ENCODE results near the gene CAMSAP2. TPM values are rescaled to one million over a fixed set of nuclear protein-coding genes. Genes with fewer than 3 reads are reported as not detected.

The CAMSAP2 gene
- total and polyA plus RNA-seq, 2 of the 8 experiments (the other 6 are each of a cell fraction or from before 2014, with no cell fraction given), result 4.2 to 27.6 TPM

Other genes starting within 250 kb of the CAMSAP2 start
- 22.5 and 23.3 TPM in 2 replicates for gene KIF14, start 118.1 kb upstream of the CAMSAP2 start, total RNA-seq (2021; fragmentation: NEBNext Ultra II Directional; extraction: Animal tissue kit (Norgen Biotek cat#: 25700))
- 1.8 and 2.6 TPM in 2 replicates for gene KIF14, start 118.1 kb upstream of the CAMSAP2 start, polyA plus RNA-seq (2011; rRNA removed)
- 17.7 and 19.4 TPM in 2 replicates for gene DDX59, start 69.0 kb upstream of the CAMSAP2 start, total RNA-seq (2021; fragmentation: NEBNext Ultra II Directional; extraction: Animal tissue kit (Norgen Biotek cat#: 25700))
- gene DDX59, start 69.0 kb upstream of the CAMSAP2 start, polyA plus RNA-seq (2011; rRNA removed), result 5.0 and 8.3 TPM in 2 replicates
- not detected in 2 replicates for gene GPR25, start 134.1 kb downstream of the CAMSAP2 start, total RNA-seq (2021; fragmentation: NEBNext Ultra II Directional; extraction: Animal tissue kit (Norgen Biotek cat#: 25700))
- gene GPR25, start 134.1 kb downstream of the CAMSAP2 start, polyA plus RNA-seq (2011; rRNA removed), result not detected in 2 replicates
- 43.4 and 46.8 TPM in 2 replicates for gene INAVA, start 156.0 kb downstream of the CAMSAP2 start, total RNA-seq (2021; fragmentation: NEBNext Ultra II Directional; extraction: Animal tissue kit (Norgen Biotek cat#: 25700))
- 49.3 and 77.0 TPM in 2 replicates for gene INAVA, start 156.0 kb downstream of the CAMSAP2 start, polyA plus RNA-seq (2011; rRNA removed)